OCI-LY1 (cell line): ENCODE measurements around the gene JAG1.

ENCODE experiments used
- H2AFZ ChIP-seq: fragments of 200-600 bp; sonication (generic), shearing (Covaris generic); 2 replicates; pipeline ENCODE4 v1.6.0; 2014; ENCODE audit warnings: antibody characterized with exemption, mild to moderate bottlenecking, low read length
- H3F3A ChIP-seq: fragments of 200-600 bp; sonication (generic), shearing (Covaris generic); 2 replicates; pipeline ENCODE4 v1.6.0; 2014; ENCODE audit warnings: mild to moderate bottlenecking, antibody characterized with exemption, low read length, moderate library complexity; ENCODE audit not compliant: insufficient read depth
- H3K27ac ChIP-seq: fragments of 200-600 bp; sonication (generic); 2 replicates; pipeline ENCODE4 v1.5.1; 2014; ENCODE audit warnings: low read length, mixed run types, mild to moderate bottlenecking, low read depth; ENCODE audit not compliant: poor library complexity, severe bottlenecking
- H3K27me3 ChIP-seq: fragments of 200-600 bp; sonication (generic); 2 replicates; pipeline ENCODE4 v1.6.0; 2014; ENCODE audit warnings: antibody characterized with exemption, mild to moderate bottlenecking, low read length, moderate library complexity; ENCODE audit not compliant: insufficient read depth
- H3K36me3 ChIP-seq: fragments of 200-600 bp; sonication (generic); 2 replicates; pipeline ENCODE4 v1.6.1; 2014; ENCODE audit warnings: mild to moderate bottlenecking, antibody characterized with exemption, low read length, moderate library complexity, mixed read lengths; ENCODE audit not compliant: insufficient read depth
- H3K4me1 ChIP-seq: fragments of 200-600 bp; sonication (generic); 2 replicates; pipeline ENCODE4 v1.5.1; 2014; ENCODE audit warnings: mild to moderate bottlenecking, low read length, moderate library complexity; ENCODE audit not compliant: insufficient read depth, severe bottlenecking
- H3K4me2 ChIP-seq: fragments of 200-600 bp; sonication (generic), shearing (Covaris generic); 2 replicates; pipeline ENCODE4 v1.6.1; 2014; ENCODE audit warnings: low read length
- H3K4me3 ChIP-seq: fragments of 200-600 bp; sonication (generic); 2 replicates; pipeline ENCODE4 v1.5.1; 2014; ENCODE audit warnings: low read length, low read depth, mild to moderate bottlenecking, mixed read lengths; ENCODE audit not compliant: poor library complexity, severe bottlenecking
- H3K79me2 ChIP-seq: fragments of 200-600 bp; shearing (Covaris generic); 2 replicates; pipeline ENCODE4 v1.6.1; 2016; ENCODE audit warnings: mixed run types, low read length, mixed read lengths; ENCODE audit not compliant: insufficient read depth
- H3K9ac ChIP-seq: fragments of 200-600 bp; sonication (generic), shearing (Covaris generic); 2 replicates; pipeline ENCODE4 v1.6.1; 2014; ENCODE audit warnings: mild to moderate bottlenecking, low read length, mixed read lengths
- H3K9me2 ChIP-seq: fragments of 200-600 bp; sonication (generic), shearing (Covaris generic); 2 replicates; pipeline ENCODE4 v1.6.1; 2014; ENCODE audit warnings: low read depth, mild to moderate bottlenecking, low read length, mixed read lengths
- H3K9me3 ChIP-seq: fragments of 200-600 bp; shearing (Covaris generic); 2 replicates; pipeline ENCODE4 v1.6.1; 2014; ENCODE audit warnings: low read length, mixed read lengths
- H4K20me1 ChIP-seq: fragments of 200-600 bp; sonication (generic), shearing (Covaris generic); 2 replicates; pipeline ENCODE4 v1.6.0; 2016; ENCODE audit warnings: mild to moderate bottlenecking, low read length; ENCODE audit not compliant: insufficient read depth
- EZH2 ChIP-seq: fragments of 200-600 bp; sonication (generic), shearing (Covaris generic); IDR thresholded peaks from 2 replicates; pipeline ENCODE4 v1.8.0; 2017; ENCODE audit warnings: borderline replicate concordance, mixed run types, mild to moderate bottlenecking, antibody characterized with exemption, low read length, moderate library complexity, mixed read lengths
- TF ChIP-seq, protein P1 (sequence below): fragments of 200-600 bp; sonication (generic), shearing (Covaris generic); IDR thresholded peaks from 2 replicates; pipeline ENCODE4 v1.5.1; 2017; ENCODE audit warnings: mild to moderate bottlenecking, antibody characterized with exemption, low read length, moderate library complexity, mixed read lengths

The JAG1 gene

GRCh38 chr20:10609770-10610169 is 64.0 kb downstream of the JAG1 start:
- no peaks in the 10 kb centered on the region for H3K9me3 ChIP-seq
- no peaks in the 10 kb centered on the region for H3F3A ChIP-seq
- no peaks in the 10 kb centered on the region for H3K4me1 ChIP-seq
- H4K20me1 ChIP-seq, result no peaks in the 10 kb centered on the region
- H3K4me3 ChIP-seq, result no peak overlapping the region
- H3K9me2 ChIP-seq, result no peaks in the 10 kb centered on the region
- H3K36me3 ChIP-seq, result peaks cover 4% of the 10 kb centered on the region
- no peaks in the 10 kb centered on the region for H3K79me2 ChIP-seq
- no peak overlapping the region for H3K4me2 ChIP-seq
- H2AFZ ChIP-seq, result no peak overlapping the region
- no peak overlapping the region for H3K27ac ChIP-seq
- no peak overlapping the region for H3K9ac ChIP-seq
- TF ChIP-seq EZH2, result no peak
- TF ChIP-seq, protein P1, sequence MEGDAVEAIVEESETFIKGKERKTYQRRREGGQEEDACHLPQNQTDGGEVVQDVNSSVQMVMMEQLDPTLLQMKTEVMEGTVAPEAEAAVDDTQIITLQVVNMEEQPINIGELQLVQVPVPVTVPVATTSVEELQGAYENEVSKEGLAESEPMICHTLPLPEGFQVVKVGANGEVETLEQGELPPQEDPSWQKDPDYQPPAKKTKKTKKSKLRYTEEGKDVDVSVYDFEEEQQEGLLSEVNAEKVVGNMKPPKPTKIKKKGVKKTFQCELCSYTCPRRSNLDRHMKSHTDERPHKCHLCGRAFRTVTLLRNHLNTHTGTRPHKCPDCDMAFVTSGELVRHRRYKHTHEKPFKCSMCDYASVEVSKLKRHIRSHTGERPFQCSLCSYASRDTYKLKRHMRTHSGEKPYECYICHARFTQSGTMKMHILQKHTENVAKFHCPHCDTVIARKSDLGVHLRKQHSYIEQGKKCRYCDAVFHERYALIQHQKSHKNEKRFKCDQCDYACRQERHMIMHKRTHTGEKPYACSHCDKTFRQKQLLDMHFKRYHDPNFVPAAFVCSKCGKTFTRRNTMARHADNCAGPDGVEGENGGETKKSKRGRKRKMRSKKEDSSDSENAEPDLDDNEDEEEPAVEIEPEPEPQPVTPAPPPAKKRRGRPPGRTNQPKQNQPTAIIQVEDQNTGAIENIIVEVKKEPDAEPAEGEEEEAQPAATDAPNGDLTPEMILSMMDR, result no peak
- no peaks in the 10 kb centered on the region for H3K27me3 ChIP-seq

DNA sequence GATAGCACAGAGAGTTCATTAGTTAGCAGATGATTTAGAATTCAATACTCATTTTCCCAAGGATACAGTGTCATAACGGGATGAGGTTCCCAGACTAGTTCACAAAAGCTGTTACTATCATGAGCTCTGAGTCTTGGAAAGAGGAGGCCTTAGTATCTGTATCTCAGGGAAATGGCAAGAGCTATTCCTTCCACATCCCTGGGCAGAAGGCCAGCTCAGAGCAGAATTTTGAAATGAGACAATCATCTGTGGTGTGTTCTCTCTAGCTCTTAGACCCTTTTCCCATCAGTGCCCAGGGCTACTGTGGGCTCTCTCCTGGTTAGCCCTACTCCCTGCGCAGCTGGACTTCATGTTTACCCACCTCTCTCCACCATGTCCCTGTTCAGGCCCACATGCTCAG is 64.5 kb downstream of the JAG1 start:
- TF ChIP-seq EZH2, result no peak
- TF ChIP-seq, protein P1, result no peak
- Histone ChIP-seq H3K9me3 (no peaks in the 10 kb centered on the region), H3K27me3 (no peaks in the 10 kb centered on the region), H3K4me1 (no peaks in the 10 kb centered on the region), H4K20me1 (no peaks in the 10 kb centered on the region), H3K4me2 (no peak overlapping the region), H3K9me2 (no peaks in the 10 kb centered on the region), H3K36me3 (peaks cover 7% of the 10 kb centered on the region), H3K79me2 (no peaks in the 10 kb centered on the region), H2AFZ (no peak overlapping the region), H3K4me3 (no peak overlapping the region), H3F3A (no peaks in the 10 kb centered on the region), H3K9ac (no peak overlapping the region), H3K27ac (no peak overlapping the region)

DNA sequence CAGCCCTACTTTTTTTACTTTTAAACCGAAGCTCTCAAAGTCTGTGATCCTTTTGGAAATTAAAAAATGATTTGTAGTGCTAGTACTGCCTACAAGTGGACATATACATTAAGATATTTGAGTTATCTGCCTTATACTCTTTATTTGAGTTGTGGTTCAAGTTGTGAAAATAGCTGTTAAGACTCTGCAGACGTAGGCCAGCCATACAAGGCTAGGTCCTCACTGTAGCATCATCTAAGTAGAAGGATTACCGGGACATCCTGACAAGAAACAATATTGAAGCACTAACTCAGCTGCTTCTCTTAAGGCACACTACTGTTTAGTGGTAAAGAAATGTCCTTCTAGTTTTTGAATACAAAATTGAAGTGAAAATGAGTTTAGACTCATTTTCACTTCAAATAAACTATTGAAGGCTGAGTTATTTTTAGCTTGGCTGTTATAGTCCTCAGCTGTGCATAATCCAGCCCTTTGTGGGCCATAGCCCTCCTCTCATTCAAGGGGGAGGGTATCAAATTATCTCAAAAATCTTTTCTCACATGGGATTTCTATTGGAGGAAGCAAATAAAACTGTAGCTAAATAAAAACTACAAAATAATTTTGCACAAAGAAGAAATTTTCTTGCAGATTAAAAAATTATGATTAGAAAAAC is 68.1 kb downstream of the JAG1 start:
- no peaks in the 10 kb centered on the region for H3K9me2 ChIP-seq
- TF ChIP-seq EZH2, result no peak
- TF ChIP-seq, protein P1, result no peak
- H3K27me3 ChIP-seq, result no peaks in the 10 kb centered on the region
- no peaks in the 10 kb centered on the region for H3K79me2 ChIP-seq
- no peaks in the 10 kb centered on the region for H3K9me3 ChIP-seq
- no peak overlapping the region for H3K9ac ChIP-seq
- H4K20me1 ChIP-seq, result no peaks in the 10 kb centered on the region
- H3K4me2 ChIP-seq, result no peak overlapping the region
- H3K4me3 ChIP-seq, result no peak overlapping the region
- no peak overlapping the region for H2AFZ ChIP-seq
- H3K27ac ChIP-seq, result no peak overlapping the region
- no peaks in the 10 kb centered on the region for H3K4me1 ChIP-seq
- H3K36me3 ChIP-seq, result peaks cover 24% of the 10 kb centered on the region
- H3F3A ChIP-seq, result no peaks in the 10 kb centered on the region; the same call in 1 of the 2 replicates
